ENCODE measurements around the gene HPCAL4.
A peak's percentile ranks its signal among the peaks of the same experiment; 100 is the strongest.

HPCAL4 gene

GRCh38 chr1:39692152-39693074 is 1.2 kb upstream of the HPCAL4 start:
- H3K4me1 Mint-ChIP-seq (ENCODE audit: low read depth), result peaks cover 45% of the 10 kb centered on the region
- H3K27me3 Mint-ChIP-seq, result peaks cover 20% of the 10 kb centered on the region
- H3K27ac Mint-ChIP-seq, result no peak overlapping the region
- peak overlapping the region; percentile 24 for H3K4me3 Mint-ChIP-seq
- H3K36me3 Mint-ChIP-seq (ENCODE audit: low read depth), result no peaks in the 10 kb centered on the region
- peak; percentile 51 for DNase-seq
- no peaks in the 10 kb centered on the region for H3K9me3 Mint-ChIP-seq

GRCh38 chr1:39690794-39691382 is 345 bp downstream of the HPCAL4 start:
- peaks cover 23% of the 10 kb centered on the region for H3K27me3 Mint-ChIP-seq
- H3K4me3 Mint-ChIP-seq, result peak overlapping the region; percentile 69
- H3K27ac Mint-ChIP-seq, result no peak overlapping the region
- peaks cover 45% of the 10 kb centered on the region for H3K4me1 Mint-ChIP-seq (ENCODE audit: low read depth)
- no peaks in the 10 kb centered on the region for H3K9me3 Mint-ChIP-seq
- H3K36me3 Mint-ChIP-seq (ENCODE audit: low read depth), result no peaks in the 10 kb centered on the region
- DNase-seq, result no peak

GRCh38 chr1:39690225-39690624 is 1.0 kb downstream of the HPCAL4 start:
- H3K27ac Mint-ChIP-seq, result no peak overlapping the region
- DNase-seq, result no peak

GRCh38 chr1:39689635-39690034 is 1.6 kb downstream of the HPCAL4 start:
- no peak overlapping the region for H3K27ac Mint-ChIP-seq
- no peak overlapping the region for H3K4me3 Mint-ChIP-seq
- no peak for DNase-seq
- peaks cover 42% of the 10 kb centered on the region for H3K4me1 Mint-ChIP-seq (ENCODE audit: low read depth)
- peaks cover 28% of the 10 kb centered on the region for H3K27me3 Mint-ChIP-seq
- H3K36me3 Mint-ChIP-seq (ENCODE audit: low read depth), result no peaks in the 10 kb centered on the region
- no peaks in the 10 kb centered on the region for H3K9me3 Mint-ChIP-seq

More at GRCh38 chr1:39690225-39690624, 1.0 kb downstream of the HPCAL4 start:
- H3K9me3 Mint-ChIP-seq, result no peaks in the 10 kb centered on the region
- H3K27me3 Mint-ChIP-seq, result peaks cover 23% of the 10 kb centered on the region
- H3K36me3 Mint-ChIP-seq (ENCODE audit: low read depth), result no peaks in the 10 kb centered on the region
- peaks cover 44% of the 10 kb centered on the region for H3K4me1 Mint-ChIP-seq (ENCODE audit: low read depth)
- peak overlapping the region; percentile 69 for H3K4me3 Mint-ChIP-seq

GRCh38 chr1:39689214-39689613 is 2.0 kb downstream of the HPCAL4 start:
- H3K27me3 Mint-ChIP-seq, result peaks cover 30% of the 10 kb centered on the region
- H3K36me3 Mint-ChIP-seq (ENCODE audit: low read depth), result no peaks in the 10 kb centered on the region
- H3K27ac Mint-ChIP-seq, result no peak overlapping the region
- peaks cover 40% of the 10 kb centered on the region for H3K4me1 Mint-ChIP-seq (ENCODE audit: low read depth)
- H3K4me3 Mint-ChIP-seq, result no peak overlapping the region
- no peaks in the 10 kb centered on the region for H3K9me3 Mint-ChIP-seq
- no peak for DNase-seq

GRCh38 chr1:39688706-39689105 is 2.5 kb downstream of the HPCAL4 start:
- DNase-seq, result no peak
- Mint-ChIP-seq H3K9me3 (no peaks in the 10 kb centered on the region), H3K4me1 (ENCODE audit: low read depth) (peaks cover 37% of the 10 kb centered on the region), H3K27ac (no peak overlapping the region), H3K27me3 (peaks cover 30% of the 10 kb centered on the region), H3K36me3 (ENCODE audit: low read depth) (no peaks in the 10 kb centered on the region), H3K4me3 (no peak overlapping the region)

GRCh38 chr1:39687243-39687642 is 4.0 kb downstream of the HPCAL4 start:
- H3K4me1 Mint-ChIP-seq (ENCODE audit: low read depth), result peaks cover 34% of the 10 kb centered on the region
- no peak overlapping the region for H3K4me3 Mint-ChIP-seq
- DNase-seq, result no peak
- no peaks in the 10 kb centered on the region for H3K9me3 Mint-ChIP-seq
- H3K27ac Mint-ChIP-seq, result no peak overlapping the region
- H3K27me3 Mint-ChIP-seq, result peaks cover 24% of the 10 kb centered on the region
- no peaks in the 10 kb centered on the region for H3K36me3 Mint-ChIP-seq (ENCODE audit: low read depth)

- peaks cover 14% of the 10 kb centered on the region for H3K27me3 Mint-ChIP-seq
- H3K36me3 Mint-ChIP-seq (ENCODE audit: low read depth), result no peaks in the 10 kb centered on the region
- H3K4me1 Mint-ChIP-seq (ENCODE audit: low read depth), result peaks cover 35% of the 10 kb centered on the region
- H3K9me3 Mint-ChIP-seq, result no peaks in the 10 kb centered on the region
- H3K4me3 Mint-ChIP-seq, result no peak overlapping the region
- H3K27ac Mint-ChIP-seq, result no peak overlapping the region
- DNase-seq, result no peak
Measured at GRCh38 chr1:39685071-39685470, 6.2 kb downstream of the HPCAL4 start.

- Mint-ChIP-seq H3K36me3 (ENCODE audit: low read depth) (peaks cover 1% of the 10 kb centered on the region), H3K4me1 (ENCODE audit: low read depth) (peaks cover 29% of the 10 kb centered on the region), H3K9me3 (no peaks in the 10 kb centered on the region), H3K27ac (no peak overlapping the region), H3K27me3 (peaks cover 13% of the 10 kb centered on the region), H3K4me3 (no peak overlapping the region)
- no peak for DNase-seq
Measured at GRCh38 chr1:39684313-39684664, 6.9 kb downstream of the HPCAL4 start.

GRCh38 chr1:39683591-39684312 is 7.5 kb downstream of the HPCAL4 start:
- DNase-seq, result peak; percentile 59

GRCh38 chr1:39681999-39682398 is 9.2 kb downstream of the HPCAL4 start:
- Mint-ChIP-seq H3K9me3 (no peaks in the 10 kb centered on the region), H3K36me3 (ENCODE audit: low read depth) (peaks cover 2% of the 10 kb centered on the region), H3K27me3 (peaks cover 13% of the 10 kb centered on the region), H3K4me3 (no peak overlapping the region), H3K4me1 (ENCODE audit: low read depth) (peaks cover 24% of the 10 kb centered on the region), H3K27ac (no peak overlapping the region)
- no peak for DNase-seq

More at GRCh38 chr1:39683591-39684312, 7.5 kb downstream of the HPCAL4 start:
- Mint-ChIP-seq H3K36me3 (ENCODE audit: low read depth) (peaks cover 2% of the 10 kb centered on the region), H3K27me3 (peaks cover 13% of the 10 kb centered on the region), H3K4me1 (ENCODE audit: low read depth) (peaks cover 29% of the 10 kb centered on the region), H3K27ac (no peak overlapping the region), H3K4me3 (no peak overlapping the region), H3K9me3 (no peaks in the 10 kb centered on the region)

GRCh38 chr1:39681294-39681693 is 9.9 kb downstream of the HPCAL4 start:
- no peak overlapping the region for H3K27ac Mint-ChIP-seq
- H3K36me3 Mint-ChIP-seq (ENCODE audit: low read depth), result peaks cover 2% of the 10 kb centered on the region
- H3K27me3 Mint-ChIP-seq, result peaks cover 11% of the 10 kb centered on the region
- no peak for DNase-seq
- no peaks in the 10 kb centered on the region for H3K9me3 Mint-ChIP-seq
- H3K4me1 Mint-ChIP-seq (ENCODE audit: low read depth), result peaks cover 24% of the 10 kb centered on the region
- no peak overlapping the region for H3K4me3 Mint-ChIP-seq

- H3K27ac Mint-ChIP-seq, result no peak overlapping the region
- peaks cover 9% of the 10 kb centered on the region for H3K27me3 Mint-ChIP-seq
- no peaks in the 10 kb centered on the region for H3K9me3 Mint-ChIP-seq
- peaks cover 2% of the 10 kb centered on the region for H3K36me3 Mint-ChIP-seq (ENCODE audit: low read depth)
- H3K4me1 Mint-ChIP-seq (ENCODE audit: low read depth), result peaks cover 24% of the 10 kb centered on the region
- no peak overlapping the region for H3K4me3 Mint-ChIP-seq
- DNase-seq, result no peak
Measured at GRCh38 chr1:39680751-39681150, 10.5 kb downstream of the HPCAL4 start.

GRCh38 chr1:39679821-39680220 is 11.4 kb downstream of the HPCAL4 start:
- peaks cover 6% of the 10 kb centered on the region for H3K27me3 Mint-ChIP-seq
- no peaks in the 10 kb centered on the region for H3K9me3 Mint-ChIP-seq
- H3K27ac Mint-ChIP-seq, result no peak overlapping the region
- H3K4me3 Mint-ChIP-seq, result no peak overlapping the region
- H3K36me3 Mint-ChIP-seq (ENCODE audit: low read depth), result peaks cover 2% of the 10 kb centered on the region
- no peak for DNase-seq
- H3K4me1 Mint-ChIP-seq (ENCODE audit: low read depth), result peaks cover 22% of the 10 kb centered on the region

Data from activated T-cell treated with anti-CD3 and anti-CD28 coated beads, Interleukin-2, amount 50 U/mL, for 24 hours (primary cell).